Fibroblast of lung (primary cell): ENCODE results near the gene FN3K. TPM values are rescaled to one million over a fixed set of nuclear protein-coding genes. Genes with fewer than 3 reads are reported as not detected.
A peak's percentile ranks its signal among the peaks of the same experiment; 100 is the strongest.

Experiments used
- DNase-seq, 2 donors: peaks; one replicate each; pipeline versions ENCODE4 v3.0.0 to v3.0.0-alpha.2; 2010; ENCODE audit warnings: low read depth in 2 of 2
- H2AFZ ChIP-seq: 2 replicates; pipeline ENCODE4 v1.5.1; 2012; ENCODE audit warnings: low read length, control low read depth, inconsistent platforms
- H3K27ac ChIP-seq: 2 replicates; pipeline ENCODE4 v1.5.1; 2011; ENCODE audit warnings: low read length, control low read depth; ENCODE audit not compliant: insufficient read depth
- H3K27me3 ChIP-seq: 2 replicates; pipeline ENCODE4 v1.5.1; 2011; ENCODE audit warnings: mild to moderate bottlenecking, low read length; ENCODE audit not compliant: control insufficient read depth, insufficient read depth
- H3K36me3 ChIP-seq: 2 replicates; pipeline ENCODE4 v1.5.1; 2011; ENCODE audit warnings: low read length; ENCODE audit not compliant: control insufficient read depth, insufficient read depth
- H3K4me1 ChIP-seq: 2 replicates; pipeline ENCODE4 v1.5.1; 2011; ENCODE audit warnings: low read length; ENCODE audit not compliant: control insufficient read depth, insufficient read depth; ENCODE audit errors: extremely low read depth
- H3K4me2 ChIP-seq: 2 replicates; pipeline ENCODE4 v1.5.1; 2011; ENCODE audit warnings: low read length, control low read depth; ENCODE audit not compliant: insufficient read depth; ENCODE audit errors: extremely low read depth
- H3K4me3 ChIP-seq, 4 experiments: fragments of 200-600 bp in 1 of 4; sonication (generic) in 1 of 4; replicated peaks in 1 of 4; 2 replicates each; pipeline ENCODE4 v1.5.1; 2011 to 2016; ENCODE audit warnings: low read length in 4 of 4, low read depth in 3 of 4, mild to moderate bottlenecking in 3 of 4, control low read depth in 2 of 4, inconsistent platforms in 1 of 4, mixed read lengths in 1 of 4; ENCODE audit not compliant: insufficient read depth in 1 of 4; ENCODE audit errors: control extremely low read depth in 1 of 4
- H3K79me2 ChIP-seq: 2 replicates; pipeline ENCODE4 v1.5.1; 2012; ENCODE audit warnings: mild to moderate bottlenecking, low read length, inconsistent platforms; ENCODE audit not compliant: control insufficient read depth, insufficient read depth
- H3K9ac ChIP-seq: 2 replicates; pipeline ENCODE4 v1.5.1; 2011; ENCODE audit warnings: mild to moderate bottlenecking, low read length, control low read depth; ENCODE audit not compliant: insufficient read depth
- H3K9me3 ChIP-seq: 2 replicates; pipeline ENCODE4 v1.5.1; 2012; ENCODE audit warnings: low read depth, low read length; ENCODE audit not compliant: control insufficient read depth, insufficient read depth
- H4K20me1 ChIP-seq: 2 replicates; pipeline ENCODE4 v1.5.1; 2011; ENCODE audit warnings: low read length; ENCODE audit not compliant: control insufficient read depth, insufficient read depth; ENCODE audit errors: extremely low read depth
- CTCF ChIP-seq, 2 donors: IDR thresholded peaks in 1 of 2; conservative IDR thresholded peaks in 1 of 2; 1 replicate in 1 of 2; 2 replicates in 1 of 2; pipeline ENCODE4 v1.5.1; 2011 to 2012; ENCODE audit warnings: low read length in 2 of 2, control low read depth in 1 of 2, inconsistent platforms in 1 of 2, low read depth in 1 of 2, mild to moderate bottlenecking in 1 of 2
- EZH2 ChIP-seq: IDR thresholded peaks from 2 replicates; pipeline ENCODE4 v1.5.1; 2012; ENCODE audit warnings: low read length, control low read depth, mild to moderate bottlenecking; ENCODE audit errors: missing control alignments
- polyA plus RNA-seq, 2 donors: library from polyadenylated mRNA; depleted of rRNA in 1 of 2; stranded (reverse) in 1 of 2; unstranded in 1 of 2; fragments of >200 nt; gene quantifications; 2 replicates each; pipeline ENCODE4 v1.2.1, GENCODE V29; 2011 to 2012; ENCODE audit warnings: missing spikeins in 1 of 2
- total RNA-seq: library from RNA; depleted of rRNA; stranded (reverse); fragments of >200 nt; gene quantifications from 2 replicates; pipeline ENCODE4 v1.2.1, GENCODE V29; 2014

Gene FN3K
- total and polyA plus RNA-seq, 2 donors (not counting 1 experiment from before 2014, with no cell fraction given), result 0.61 to 8.9 TPM

- Histone ChIP-seq H3K36me3 (peaks cover 3% of the 10 kb centered on the region), H3K27ac (peak overlapping the region; percentile 27), H3K79me2 (no peaks in the 10 kb centered on the region), H3K9ac (no peak overlapping the region), H4K20me1 (no peaks in the 10 kb centered on the region), H3K4me1 (peaks cover 3% of the 10 kb centered on the region), H3K4me3 (no peak overlapping the region), H2AFZ (no peak overlapping the region), H3K27me3 (no peaks in the 10 kb centered on the region), H3K4me2 (no peak overlapping the region), H3K9me3 (no peaks in the 10 kb centered on the region)
- no peak for TF ChIP-seq EZH2
- TF ChIP-seq CTCF (conservative IDR thresholded peaks at IDR 0.05 in 1 of 2, IDR thresholded peaks at IDR 0.05 in 1 of 2; ENCODE audit: low read depth in 1 of 2, low read length in 2 of 2), result no peak
- DNase-seq, result peak; percentile 91 to 96
Measured at GRCh38 chr17:82791532-82791931, 56.1 kb downstream of the FN3K start.

- peaks cover 3% of the 10 kb centered on the region for H3K36me3 ChIP-seq
- no peaks in the 10 kb centered on the region for H4K20me1 ChIP-seq
- TF ChIP-seq EZH2, result no peak
- no peak overlapping the region for H2AFZ ChIP-seq
- no peaks in the 10 kb centered on the region for H3K27me3 ChIP-seq
- no peak overlapping the region for H3K4me2 ChIP-seq
- no peaks in the 10 kb centered on the region for H3K79me2 ChIP-seq
- H3K9me3 ChIP-seq, result no peaks in the 10 kb centered on the region
- peaks cover 3% of the 10 kb centered on the region for H3K4me1 ChIP-seq
- no peak overlapping the region for H3K27ac ChIP-seq
- H3K9ac ChIP-seq, result no peak overlapping the region
- no peak overlapping the region for H3K4me3 ChIP-seq
- DNase-seq, result peak in 1 of 2 donors; percentile 53
Measured at GRCh38 chr17:82793974-82794630, 58.7 kb downstream of the FN3K start.

- DNase-seq, result peak in 1 of 2 donors; percentile 22
- H3K4me1 ChIP-seq, result peaks cover 3% of the 10 kb centered on the region
- no peak overlapping the region for H2AFZ ChIP-seq
- H3K4me3 ChIP-seq, result no peak overlapping the region
- no peaks in the 10 kb centered on the region for H3K9me3 ChIP-seq
- peaks cover 3% of the 10 kb centered on the region for H3K36me3 ChIP-seq
- H3K9ac ChIP-seq, result no peak overlapping the region
- no peaks in the 10 kb centered on the region for H3K79me2 ChIP-seq
- no peak for TF ChIP-seq EZH2
- no peak for TF ChIP-seq CTCF (conservative IDR thresholded peaks at IDR 0.05 in 1 of 2, IDR thresholded peaks at IDR 0.05 in 1 of 2; ENCODE audit: low read depth in 1 of 2, low read length in 2 of 2)
- H3K27ac ChIP-seq, result no peak overlapping the region
- no peaks in the 10 kb centered on the region for H3K27me3 ChIP-seq
- no peaks in the 10 kb centered on the region for H4K20me1 ChIP-seq
- H3K4me2 ChIP-seq, result no peak overlapping the region
Measured at GRCh38 chr17:82794781-82795482, 59.5 kb downstream of the FN3K start.
